GM15510 (cell line): ENCODE data around the gene PDZD2.

Experiments
- POLR2A ChIP-seq: IDR thresholded peaks from 3 replicates; pipeline ENCODE4 v1.6.1; 2011; ENCODE audit warnings: borderline replicate concordance; ENCODE audit not compliant: insufficient read length; ENCODE audit errors: extremely low read depth

Gene PDZD2

GRCh38 chr5:31731016-31731415 lies 92.1 kb downstream of the PDZD2 start:
- TF ChIP-seq POLR2A: no peak

- TF ChIP-seq POLR2A: no peak
Observed at GRCh38 chr5:31731710-31732301, 92.9 kb downstream of the PDZD2 start.

GRCh38 chr5:31733371-31733770 lies 94.4 kb downstream of the PDZD2 start:
- TF ChIP-seq POLR2A: no peak

GRCh38 chr5:31736127-31736526 lies 97.2 kb downstream of the PDZD2 start:
- no peak for TF ChIP-seq POLR2A

- TF ChIP-seq POLR2A: no peak
Observed at GRCh38 chr5:31738199-31738598, 99.3 kb downstream of the PDZD2 start.

- TF ChIP-seq POLR2A: no peak
Observed at GRCh38 chr5:31741496-31741895, 102.6 kb downstream of the PDZD2 start.

GRCh38 chr5:31743678-31744077 lies 104.7 kb downstream of the PDZD2 start:
- TF ChIP-seq POLR2A: no peak

- TF ChIP-seq POLR2A: no peak
Observed at GRCh38 chr5:31748458-31749172, 109.7 kb downstream of the PDZD2 start.

GRCh38 chr5:31750215-31750614 lies 111.3 kb downstream of the PDZD2 start:
- no peak for TF ChIP-seq POLR2A

DNA sequence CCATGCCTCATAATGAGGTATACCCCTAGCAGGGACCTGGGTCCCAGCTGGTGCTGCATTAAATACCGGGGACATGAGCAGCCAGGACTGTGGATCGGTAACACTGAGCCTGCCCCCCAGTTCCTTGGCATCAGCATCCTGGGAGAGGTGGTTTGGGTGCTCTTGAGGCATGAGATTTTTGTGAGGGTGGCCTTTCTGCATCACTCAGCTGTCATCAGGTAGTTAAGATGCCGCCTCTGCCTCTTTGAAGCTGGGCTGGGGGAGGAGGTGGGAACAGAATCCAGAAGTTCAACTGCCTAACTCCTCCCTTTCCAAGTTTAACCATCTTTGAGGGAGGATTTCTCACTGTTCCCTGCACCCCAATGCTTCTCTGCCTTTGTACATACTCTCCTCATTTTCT lies 112.7 kb downstream of the PDZD2 start:
- TF ChIP-seq POLR2A: no peak

GRCh38 chr5:31753700-31754357 lies 114.9 kb downstream of the PDZD2 start:
- TF ChIP-seq POLR2A: no peak

DNA sequence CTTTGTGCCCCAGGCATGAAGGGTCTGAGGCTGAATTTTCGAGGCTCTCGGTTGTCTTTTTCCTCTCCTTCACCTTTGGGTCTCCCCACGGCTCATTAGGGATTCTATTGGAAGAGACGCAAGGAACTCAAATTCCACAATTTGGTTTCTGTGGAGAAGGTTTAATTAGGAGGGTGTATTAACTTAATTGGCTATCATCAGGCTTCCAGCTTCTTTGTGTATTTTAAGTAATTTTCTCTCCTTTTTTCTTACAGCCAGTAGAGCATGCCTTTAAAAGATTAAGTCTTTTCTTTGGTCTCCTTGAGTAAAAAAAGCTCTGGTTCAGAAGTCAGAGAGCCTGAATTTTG lies 115.4 kb downstream of the PDZD2 start:
- no peak for TF ChIP-seq POLR2A

DNA sequence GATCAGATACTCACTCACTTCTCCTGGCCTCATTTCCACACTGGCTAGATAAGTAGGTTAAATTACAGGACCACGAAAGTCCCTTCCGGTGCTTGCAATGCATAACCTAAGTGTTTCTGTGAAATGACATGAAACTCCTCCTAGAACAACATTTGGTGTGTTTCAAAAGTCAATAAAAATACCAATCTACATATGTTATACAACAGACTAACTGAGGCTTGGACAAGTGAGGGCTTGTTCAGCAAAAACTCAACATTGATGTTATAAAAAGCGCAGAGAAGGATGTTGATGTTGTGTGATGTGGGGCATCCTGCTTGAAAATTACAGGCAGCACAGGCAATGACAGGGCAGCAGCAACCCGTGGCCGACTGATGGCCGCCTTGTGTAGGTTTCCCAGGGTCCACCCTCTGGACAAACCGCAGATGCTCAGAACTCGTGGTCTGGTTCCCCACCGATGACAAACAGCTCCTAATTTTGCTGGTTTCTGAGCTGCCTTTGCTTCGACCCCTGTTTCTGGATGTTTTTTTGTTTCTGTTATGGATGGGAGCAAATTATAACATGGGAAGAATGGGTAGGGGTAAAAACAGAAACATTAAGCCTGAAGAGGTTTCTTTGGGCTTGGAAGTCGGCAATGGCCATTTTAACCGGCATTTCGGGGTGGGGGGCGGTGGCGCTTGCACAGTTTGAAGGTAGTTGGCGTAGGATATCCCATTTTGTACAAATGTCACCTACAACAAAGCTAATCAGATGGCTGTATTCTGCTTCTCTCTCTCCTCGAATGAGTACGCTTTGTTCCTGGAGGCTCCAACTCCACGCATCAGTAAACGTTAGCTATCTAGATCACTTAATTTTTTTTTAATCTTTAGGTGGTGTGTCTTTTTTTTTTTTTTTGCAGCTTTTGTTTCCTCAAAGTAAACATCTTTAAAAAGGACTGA lies 116.1 kb downstream of the PDZD2 start:
- no peak for TF ChIP-seq POLR2A

DNA sequence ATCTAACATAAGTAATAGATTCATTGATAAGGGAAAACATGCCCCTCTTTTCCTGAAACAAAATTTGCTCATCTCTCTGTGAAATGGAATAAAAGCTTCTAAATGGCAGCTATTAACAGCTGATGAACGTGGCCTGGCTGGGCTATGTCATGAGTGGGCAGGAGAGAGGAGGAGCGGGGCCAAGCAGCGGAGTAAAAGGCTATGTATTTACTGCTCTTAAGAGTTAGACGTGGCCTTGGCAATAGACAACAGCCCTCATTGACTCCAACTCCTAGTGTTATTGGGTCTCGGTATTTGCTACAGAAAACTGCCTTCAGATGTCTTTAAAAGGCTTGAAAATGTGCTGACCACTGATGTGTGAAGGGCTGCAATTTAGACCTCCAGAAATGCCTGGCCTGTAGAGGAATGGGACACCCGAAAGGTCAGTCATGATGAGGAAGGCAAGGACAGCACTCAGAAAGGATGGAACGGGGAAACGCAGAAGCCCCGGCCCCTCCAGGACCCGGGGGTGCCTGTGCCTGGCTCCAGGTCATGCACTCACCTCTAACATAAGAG lies 116.8 kb downstream of the PDZD2 start:
- no peak for TF ChIP-seq POLR2A

- no peak for TF ChIP-seq POLR2A
Observed at GRCh38 chr5:31757806-31758205, 118.9 kb downstream of the PDZD2 start.
